ENCODE measurements around the gene SLC25A10. TPM values are rescaled to one million over a fixed set of nuclear protein-coding genes. Genes with fewer than 3 reads are reported as not detected.

SLC25A10 gene
- total and polyA plus RNA-seq, 2 donors, result 5.7 to 12.6 TPM

Small RNA genes lying within 50 kb of the gene (small RNA-seq; reads per million reads assigned to genes)
- gene MIR6786, result not detected

Other genes with a start within 250 kb of the SLC25A10 start
- 2,267 TPM for gene ACTG1, start 199.5 kb upstream of the SLC25A10 start, total RNA-seq
- gene ACTG1, start 199.5 kb upstream of the SLC25A10 start, polyA plus RNA-seq, result 2,840 TPM
- 0.69 TPM for gene FSCN2, start 183.9 kb upstream of the SLC25A10 start, total RNA-seq
- 0.43 TPM for gene FSCN2, start 183.9 kb upstream of the SLC25A10 start, polyA plus RNA-seq
- gene FAAP100, start 159.9 kb upstream of the SLC25A10 start, total RNA-seq, result 14.0 TPM
- 21.0 TPM for gene FAAP100, start 159.9 kb upstream of the SLC25A10 start, polyA plus RNA-seq
- gene NPLOC4, start 75.2 kb upstream of the SLC25A10 start, total RNA-seq, result 36.5 TPM
- 45.3 TPM for gene NPLOC4, start 75.2 kb upstream of the SLC25A10 start, polyA plus RNA-seq
- gene TSPAN10, start 75.1 kb upstream of the SLC25A10 start, total RNA-seq, result 1.2 TPM
- gene TSPAN10, start 75.1 kb upstream of the SLC25A10 start, polyA plus RNA-seq, result 0.65 TPM
- gene PDE6G, start 55.7 kb upstream of the SLC25A10 start, total RNA-seq, result not detected
- 1.2 TPM for gene PDE6G, start 55.7 kb upstream of the SLC25A10 start, polyA plus RNA-seq
- gene OXLD1, start 45.7 kb upstream of the SLC25A10 start, total RNA-seq, result 7.5 TPM
- 47.9 TPM for gene OXLD1, start 45.7 kb upstream of the SLC25A10 start, polyA plus RNA-seq
- 4.3 TPM for gene CCDC137, start 45.5 kb upstream of the SLC25A10 start, total RNA-seq
- gene CCDC137, start 45.5 kb upstream of the SLC25A10 start, polyA plus RNA-seq, result 15.9 TPM
- 19.7 TPM for gene ARL16, start 28.5 kb upstream of the SLC25A10 start, total RNA-seq
- 47.0 TPM for gene ARL16, start 28.5 kb upstream of the SLC25A10 start, polyA plus RNA-seq
- gene HGS, start 28.3 kb upstream of the SLC25A10 start, total RNA-seq, result 36.1 TPM
- gene HGS, start 28.3 kb upstream of the SLC25A10 start, polyA plus RNA-seq, result 92.7 TPM
- 3.3 TPM for gene MRPL12, start 8.9 kb upstream of the SLC25A10 start, total RNA-seq
- gene MRPL12, start 8.9 kb upstream of the SLC25A10 start, polyA plus RNA-seq, result 81.3 TPM
- not detected for gene GCGR, start 91.9 kb downstream of the SLC25A10 start, total RNA-seq
- 0.16 TPM for gene GCGR, start 91.9 kb downstream of the SLC25A10 start, polyA plus RNA-seq
- 43.8 TPM for gene MCRIP1, start 121.0 kb downstream of the SLC25A10 start, total RNA-seq
- 190 TPM for gene MCRIP1, start 121.0 kb downstream of the SLC25A10 start, polyA plus RNA-seq
- gene PPP1R27, start 122.8 kb downstream of the SLC25A10 start, total RNA-seq, result not detected
- gene PPP1R27, start 122.8 kb downstream of the SLC25A10 start, polyA plus RNA-seq, result not detected
- 262 TPM for gene P4HB, start 148.3 kb downstream of the SLC25A10 start, total RNA-seq
- 367 TPM for gene P4HB, start 148.3 kb downstream of the SLC25A10 start, polyA plus RNA-seq
- 31.0 TPM for gene ARHGDIA, start 159.1 kb downstream of the SLC25A10 start, total RNA-seq
- gene ARHGDIA, start 159.1 kb downstream of the SLC25A10 start, polyA plus RNA-seq, result 277 TPM
- 51.3 TPM for gene ALYREF, start 179.3 kb downstream of the SLC25A10 start, total RNA-seq
- gene ALYREF, start 179.3 kb downstream of the SLC25A10 start, polyA plus RNA-seq, result 47.6 TPM
- 51.6 TPM for gene ANAPC11, start 179.4 kb downstream of the SLC25A10 start, total RNA-seq
- 245 TPM for gene ANAPC11, start 179.4 kb downstream of the SLC25A10 start, polyA plus RNA-seq
- 0.69 TPM for gene NPB, start 190.0 kb downstream of the SLC25A10 start, total RNA-seq
- 0.85 TPM for gene NPB, start 190.0 kb downstream of the SLC25A10 start, polyA plus RNA-seq
- 9.8 TPM for gene PCYT2, start 199.1 kb downstream of the SLC25A10 start, total RNA-seq
- 36.0 TPM for gene PCYT2, start 199.1 kb downstream of the SLC25A10 start, polyA plus RNA-seq
- gene SIRT7, start 205.9 kb downstream of the SLC25A10 start, total RNA-seq, result 3.9 TPM
- gene SIRT7, start 205.9 kb downstream of the SLC25A10 start, polyA plus RNA-seq, result 22.7 TPM
- gene MAFG, start 215.5 kb downstream of the SLC25A10 start, total RNA-seq, result 7.6 TPM
- gene MAFG, start 215.5 kb downstream of the SLC25A10 start, polyA plus RNA-seq, result 31.3 TPM
- 57.2 TPM for gene PYCR1, start 225.0 kb downstream of the SLC25A10 start, total RNA-seq
- 8.1 TPM for gene PYCR1, start 225.0 kb downstream of the SLC25A10 start, polyA plus RNA-seq
- 0.42 TPM for gene MYADML2, start 234.9 kb downstream of the SLC25A10 start, total RNA-seq
- gene MYADML2, start 234.9 kb downstream of the SLC25A10 start, polyA plus RNA-seq, result not detected
- gene NOTUM, start 248.9 kb downstream of the SLC25A10 start, total RNA-seq, result 1.3 TPM
- 2.5 TPM for gene NOTUM, start 248.9 kb downstream of the SLC25A10 start, polyA plus RNA-seq

Data from urinary bladder (tissue), 2 donors.